Loucy (cell line): Measurements from ENCODE around the gene PIGU.
A peak's percentile ranks its signal among the peaks of the same experiment; 100 is the strongest.

ENCODE experiments used
- H2AFZ ChIP-seq: fragments of 200-600 bp; sonication (generic); 2 replicates; pipeline ENCODE4 v1.6.0; 2016; ENCODE audit warnings: antibody characterized with exemption, mild to moderate bottlenecking, low read length, moderate library complexity
- H3F3A ChIP-seq: fragments of 200-600 bp; 2 replicates; pipeline ENCODE4 v1.6.0; 2016; ENCODE audit warnings: antibody characterized with exemption, low read depth, mild to moderate bottlenecking
- H3K27me3 ChIP-seq: fragments of 200-600 bp; sonication (generic); 2 replicates; pipeline ENCODE4 v1.6.1; 2014; ENCODE audit warnings: low read length, mild to moderate bottlenecking; ENCODE audit not compliant: insufficient read depth, poor library complexity, severe bottlenecking
- H3K36me3 ChIP-seq: fragments of 200-600 bp; sonication (generic); 2 replicates; pipeline ENCODE4 v1.6.1; 2016; ENCODE audit warnings: low read length; ENCODE audit not compliant: insufficient read depth
- H3K4me1 ChIP-seq: fragments of 200-600 bp; sonication (generic); 2 replicates; pipeline ENCODE4 v1.5.1; 2014; ENCODE audit warnings: low read length, mild to moderate bottlenecking; ENCODE audit not compliant: insufficient read depth, poor library complexity, severe bottlenecking
- H3K4me2 ChIP-seq: fragments of 200-600 bp; sonication (generic); 2 replicates; pipeline ENCODE4 v1.6.0; 2014; ENCODE audit warnings: antibody characterized with exemption, low read length, low read depth, mild to moderate bottlenecking; ENCODE audit not compliant: poor library complexity, severe bottlenecking
- H3K4me3 ChIP-seq: fragments of 200-600 bp; sonication (generic); 2 replicates; pipeline ENCODE4 v1.5.1; 2014; ENCODE audit warnings: low read length, mild to moderate bottlenecking, mixed read lengths; ENCODE audit not compliant: poor library complexity, severe bottlenecking
- H3K79me2 ChIP-seq: fragments of 200-600 bp; sonication (generic); 2 replicates; pipeline ENCODE4 v1.6.1; 2014; ENCODE audit warnings: low read length; ENCODE audit not compliant: insufficient read depth
- H3K9ac ChIP-seq: fragments of 200-600 bp; sonication (generic); 2 replicates; pipeline ENCODE4 v1.6.0; 2014; ENCODE audit warnings: mild to moderate bottlenecking, low read depth, low read length, moderate library complexity; ENCODE audit not compliant: poor library complexity, severe bottlenecking
- H3K9me2 ChIP-seq: fragments of 200-600 bp; sonication (generic); replicated peaks from 2 replicates; pipeline ENCODE4 v1.6.1; 2016; ENCODE audit warnings: low read depth, low read length, mixed read lengths
- H3K9me3 ChIP-seq: fragments of 200-600 bp; sonication (generic); 2 replicates; pipeline ENCODE4 v1.6.1; 2014; ENCODE audit warnings: mild to moderate bottlenecking, antibody characterized with exemption, low read length, low read depth; ENCODE audit not compliant: insufficient read depth
- H4K20me1 ChIP-seq: fragments of 200-600 bp; sonication (generic); 2 replicates; pipeline ENCODE4 v1.6.0; 2014; ENCODE audit warnings: antibody characterized with exemption, low read length, mild to moderate bottlenecking; ENCODE audit not compliant: insufficient read depth, poor library complexity, severe bottlenecking
- EZH2phosphoT487 ChIP-seq: fragments of 200-600 bp; IDR thresholded peaks from 2 replicates; pipeline ENCODE4 v1.6.1; 2018; ENCODE audit warnings: antibody characterized with exemption, mild to moderate bottlenecking, moderate library complexity, borderline replicate concordance
- TF ChIP-seq, protein P1 (sequence below): fragments of 200-600 bp; sonication (generic); conservative IDR thresholded peaks from 2 replicates; pipeline ENCODE4 v1.5.1; 2014; ENCODE audit warnings: mild to moderate bottlenecking, antibody characterized with exemption, low read length

PIGU gene

GRCh38 chr20:34708621-34709043 lies 31.7 kb upstream of the PIGU start:
- Histone ChIP-seq H3K27me3 (no peaks in the 10 kb centered on the region), H3F3A (no peaks in the 10 kb centered on the region), H3K9me2 (no peaks in the 10 kb centered on the region), H3K36me3 (no peaks in the 10 kb centered on the region), H3K4me3 (peak overlapping the region; percentile 96), H3K4me1 (peaks cover 41% of the 10 kb centered on the region), H3K9me3 (no peaks in the 10 kb centered on the region), H3K79me2 (no peaks in the 10 kb centered on the region), H3K9ac (peak overlapping the region; percentile 81), H4K20me1 (no peaks in the 10 kb centered on the region), H3K4me2 (peak overlapping the region; percentile 91), H2AFZ (peak overlapping the region; percentile 100)
- TF ChIP-seq, protein P1, sequence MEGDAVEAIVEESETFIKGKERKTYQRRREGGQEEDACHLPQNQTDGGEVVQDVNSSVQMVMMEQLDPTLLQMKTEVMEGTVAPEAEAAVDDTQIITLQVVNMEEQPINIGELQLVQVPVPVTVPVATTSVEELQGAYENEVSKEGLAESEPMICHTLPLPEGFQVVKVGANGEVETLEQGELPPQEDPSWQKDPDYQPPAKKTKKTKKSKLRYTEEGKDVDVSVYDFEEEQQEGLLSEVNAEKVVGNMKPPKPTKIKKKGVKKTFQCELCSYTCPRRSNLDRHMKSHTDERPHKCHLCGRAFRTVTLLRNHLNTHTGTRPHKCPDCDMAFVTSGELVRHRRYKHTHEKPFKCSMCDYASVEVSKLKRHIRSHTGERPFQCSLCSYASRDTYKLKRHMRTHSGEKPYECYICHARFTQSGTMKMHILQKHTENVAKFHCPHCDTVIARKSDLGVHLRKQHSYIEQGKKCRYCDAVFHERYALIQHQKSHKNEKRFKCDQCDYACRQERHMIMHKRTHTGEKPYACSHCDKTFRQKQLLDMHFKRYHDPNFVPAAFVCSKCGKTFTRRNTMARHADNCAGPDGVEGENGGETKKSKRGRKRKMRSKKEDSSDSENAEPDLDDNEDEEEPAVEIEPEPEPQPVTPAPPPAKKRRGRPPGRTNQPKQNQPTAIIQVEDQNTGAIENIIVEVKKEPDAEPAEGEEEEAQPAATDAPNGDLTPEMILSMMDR = peak; percentile 71
- TF ChIP-seq EZH2phosphoT487 = no peak

- Histone ChIP-seq H3K4me3 (no peak overlapping the region), H3K9me2 (no peaks in the 10 kb centered on the region), H3K4me2 (no peak overlapping the region), H2AFZ (no peak overlapping the region), H3K4me1 (peaks cover 46% of the 10 kb centered on the region), H3F3A (no peaks in the 10 kb centered on the region), H3K79me2 (no peaks in the 10 kb centered on the region), H3K36me3 (no peaks in the 10 kb centered on the region), H3K27me3 (no peaks in the 10 kb centered on the region), H3K9me3 (no peaks in the 10 kb centered on the region), H3K9ac (no peak overlapping the region), H4K20me1 (no peaks in the 10 kb centered on the region)
- TF ChIP-seq EZH2phosphoT487 = no peak
Measured at GRCh38 chr20:34706912-34707784, 30.3 kb upstream of the PIGU start.

DNA sequence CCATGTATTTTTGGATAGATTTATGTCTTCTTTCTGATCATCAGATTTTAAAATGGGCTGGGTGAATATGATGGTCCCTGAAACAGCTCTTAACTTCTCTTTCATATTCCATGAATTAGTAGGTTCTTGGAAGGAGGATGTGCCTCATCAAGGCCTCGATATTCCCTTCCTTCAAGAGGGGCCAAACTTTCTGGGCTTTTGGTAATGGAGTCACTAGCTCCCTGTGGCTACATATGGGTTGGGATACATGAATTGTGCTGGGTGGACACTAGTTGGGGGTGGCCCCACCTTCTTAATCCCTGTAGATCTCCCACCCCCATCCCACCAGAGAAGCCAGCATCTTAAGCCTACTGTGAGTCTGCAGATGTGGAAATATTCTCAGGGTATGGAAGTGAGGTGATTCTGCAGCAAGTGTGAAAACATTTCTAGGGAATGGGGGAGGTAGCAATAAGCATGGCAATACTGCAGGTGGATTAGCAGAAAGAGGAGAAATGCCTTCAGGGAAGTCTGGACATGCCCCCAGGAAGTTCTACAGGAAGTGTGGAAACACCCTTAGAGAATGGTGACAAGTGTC lies 29.5 kb upstream of the PIGU start:
- Histone ChIP-seq H4K20me1 (no peaks in the 10 kb centered on the region), H3K9me2 (no peaks in the 10 kb centered on the region), H3K27me3 (no peaks in the 10 kb centered on the region), H2AFZ (no peak overlapping the region), H3K9ac (no peak overlapping the region), H3K4me3 (no peak overlapping the region), H3K36me3 (no peaks in the 10 kb centered on the region), H3K79me2 (no peaks in the 10 kb centered on the region), H3F3A (no peaks in the 10 kb centered on the region), H3K4me1 (peaks cover 46% of the 10 kb centered on the region), H3K4me2 (no peak overlapping the region), H3K9me3 (no peaks in the 10 kb centered on the region)
- TF ChIP-seq, protein P1 = no peak
- TF ChIP-seq EZH2phosphoT487 = no peak
